Pancreas (tissue), 10 donors: ENCODE results near the gene SMCR8. TPM values are rescaled to one million over a fixed set of nuclear protein-coding genes. Genes with fewer than 3 reads are reported as not detected.

Experiments used
- ATAC-seq, 4 donors: fragments of 200-7000 bp; cut with Tn5 transposase; one replicate each; pipeline versions ENCODE4 v1.8.0 to v1.9.1; 2020; ENCODE audit warnings: mild to moderate bottlenecking in 4 of 4, moderate library complexity in 4 of 4
- DNase-seq, 6 donors: peaks; one replicate each; pipeline ENCODE4 v3.0.0-alpha.2; 2020
- FAIRE-seq: peaks from 2 replicates; lab custom pipeline; 2012; peaks lifted over from hg19 to GRCh38; lab: Jason Lieb, UNC
- H3K27ac ChIP-seq, 4 donors: fragments of 200-600 bp; sonication (generic); 1 replicate in 3 of 4; 2 replicates in 1 of 4; pipeline versions ENCODE4 v1.5.0 to v1.8.0; 2020
- H3K27me3 ChIP-seq, 4 donors: fragments of 200-600 bp; one replicate each; pipeline ENCODE4 v1.8.0; 2021
- H3K36me3 ChIP-seq, 3 donors: fragments of 200-600 bp; sonication (generic) in 1 of 3; one replicate each; pipeline versions ENCODE4 v1.5.0 to v1.8.0; 2020 to 2021
- H3K4me1 ChIP-seq, 3 donors: fragments of 200-600 bp; one replicate each; pipeline ENCODE4 v1.8.0; 2021
- H3K4me3 ChIP-seq, 4 donors: fragments of 200-600 bp; sonication (generic) in 2 of 4; one replicate each; pipeline versions ENCODE4 v1.5.0 to v1.8.0; 2020 to 2021
- H3K9me3 ChIP-seq, 4 donors: fragments of 200-600 bp; one replicate each; pipeline ENCODE4 v1.8.0; 2021
- WGBS, 2 donors: extraction: QIAGEN DNeasy Blood & Tissue Kit; methylation state at CpG; one replicate each; pipeline ENCODE4 v1.1.7; 2013; 5-methylcytosine and 5-hydroxymethylcytosine counted together
- intact Hi-C, 3 donors: fragments of 100-400 bp; cut with DNase I; formaldehyde crosslinking; loops; one replicate each; pipeline versions ENCODE4 v1.11.1 to v1.14.2; 2022
- polyA plus RNA-seq, 2 donors: library from polyadenylated mRNA; stranded (reverse); fragments of 200-250 nt; gene quantifications; one replicate each; pipeline ENCODE4 v1.2.3, GENCODE V29; 2013
- total RNA-seq, 6 donors: library from RNA; stranded (reverse); fragmentation: NEBNext Ultra II Directional in 4 of 6; extraction: Animal tissue kit (Norgen Biotek cat#: 25700) in 4 of 6; gene quantifications; one replicate each; pipeline versions ENCODE4 v1.2.1 to v1.2.4, GENCODE V29; 2021 to 2023
- TF ChIP-seq, protein P1 (sequence below), 4 donors: fragments of 200-600 bp; sonication (generic) in 3 of 4; IDR thresholded peaks; one replicate each; pipeline versions ENCODE4 v1.5.0 to v1.8.0; 2021; ENCODE audit warnings: antibody characterized with exemption in 4 of 4
- donor health status: healthy with polysubstance abuse.
- donor health status: DM: no; HTN: no; CAD: no; lungs with moderate emphysema.
- donor health status: DM: no; HTN: no; CAD: no.
- donor health status: control.
- donor health status: control.
- donor health status: Bipolar disorder and iron deficiency.
- donor health status: DM: yes; HTN: yes; CAD: no.
- donor health status: DM: no; HTN: no; CAD: no.
- donor health status: DM: no; HTN: no; CAD: no.
- donor health status: DM: yes; HTN: yes; CAD: no.

Gene SMCR8
- total RNA-seq, result 10 to 100 TPM in 1 of 6 donors, 1 to 10 TPM in 5; 4.3 to 11.5 (median 6.3) TPM
- 1 to 10 TPM; 2.7 to 3.8 TPM for polyA plus RNA-seq

DNA sequence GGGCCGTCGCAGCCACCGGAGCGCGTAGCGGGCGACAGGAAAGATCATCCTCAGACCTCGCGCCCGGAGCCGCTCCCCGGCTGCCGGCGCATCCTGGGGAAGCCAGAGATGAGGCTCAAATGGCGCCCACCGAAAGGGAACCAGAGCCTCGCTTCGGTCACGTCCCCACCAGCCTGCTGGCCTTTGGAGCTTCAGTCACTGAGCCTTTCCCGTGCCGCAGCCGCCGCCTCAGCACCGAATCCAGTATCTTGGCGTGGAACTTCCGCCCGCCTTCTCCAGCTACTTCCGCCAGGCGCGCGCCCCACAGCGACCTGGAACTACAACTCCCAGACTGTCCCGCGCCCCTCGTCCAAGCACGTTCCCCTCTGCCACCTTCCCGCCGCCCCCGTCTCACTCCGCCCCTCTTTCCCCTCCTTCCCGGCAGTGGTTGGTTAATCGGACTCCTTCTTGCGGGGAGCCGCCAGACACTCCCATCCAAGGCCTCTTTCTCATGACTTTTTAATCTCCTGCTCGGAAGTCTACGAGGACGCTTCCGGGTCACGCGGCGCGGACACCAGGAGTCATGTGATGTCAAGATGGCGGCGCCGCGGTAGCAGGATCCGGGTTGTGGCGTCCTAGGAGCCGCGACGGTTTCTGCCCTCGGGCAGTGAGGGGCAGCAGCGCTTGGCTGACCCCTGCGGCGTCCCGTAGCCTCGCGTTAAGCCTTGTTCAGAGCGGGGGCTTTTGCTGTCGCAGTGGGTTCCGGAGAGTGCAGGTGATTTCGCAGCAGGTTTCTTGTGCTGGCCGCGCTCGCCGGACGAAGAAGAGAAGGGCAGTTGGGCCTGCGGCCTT, at the start of gene SMCR8, which contains the start of gene TOP3A:
Gene SMCR8 (plus strand): TSS at position 563 of the 831 bp plus-strand sequence. CDS start 497 bp downstream, outside the sequence.
Gene TOP3A (minus strand): TSS at position 264 of the 831 bp plus-strand sequence. CDS start 216 bp downstream, at position 48.
- peak within 1 kb of the TSS; percentile 66 to 86 (median 84) for H3K27ac ChIP-seq
- peak; percentile 95 to 98 (median 96) for ATAC-seq
- peak within 1 kb of the TSS; percentile 80 to 88 (median 82) for H3K4me3 ChIP-seq
- peaks cover 34 to 51% (median 40%) of the 10 kb centered on the region in 3 donors for H3K4me1 ChIP-seq
- TF ChIP-seq, protein P1, sequence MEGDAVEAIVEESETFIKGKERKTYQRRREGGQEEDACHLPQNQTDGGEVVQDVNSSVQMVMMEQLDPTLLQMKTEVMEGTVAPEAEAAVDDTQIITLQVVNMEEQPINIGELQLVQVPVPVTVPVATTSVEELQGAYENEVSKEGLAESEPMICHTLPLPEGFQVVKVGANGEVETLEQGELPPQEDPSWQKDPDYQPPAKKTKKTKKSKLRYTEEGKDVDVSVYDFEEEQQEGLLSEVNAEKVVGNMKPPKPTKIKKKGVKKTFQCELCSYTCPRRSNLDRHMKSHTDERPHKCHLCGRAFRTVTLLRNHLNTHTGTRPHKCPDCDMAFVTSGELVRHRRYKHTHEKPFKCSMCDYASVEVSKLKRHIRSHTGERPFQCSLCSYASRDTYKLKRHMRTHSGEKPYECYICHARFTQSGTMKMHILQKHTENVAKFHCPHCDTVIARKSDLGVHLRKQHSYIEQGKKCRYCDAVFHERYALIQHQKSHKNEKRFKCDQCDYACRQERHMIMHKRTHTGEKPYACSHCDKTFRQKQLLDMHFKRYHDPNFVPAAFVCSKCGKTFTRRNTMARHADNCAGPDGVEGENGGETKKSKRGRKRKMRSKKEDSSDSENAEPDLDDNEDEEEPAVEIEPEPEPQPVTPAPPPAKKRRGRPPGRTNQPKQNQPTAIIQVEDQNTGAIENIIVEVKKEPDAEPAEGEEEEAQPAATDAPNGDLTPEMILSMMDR (IDR thresholded peaks at IDR 0.05), result no peak
- no peaks in the 10 kb centered on the region for H3K27me3 ChIP-seq
- no peaks in the 10 kb centered on the region for H3K9me3 ChIP-seq
- no peaks in the 10 kb centered on the region for H3K36me3 ChIP-seq
- FAIRE-seq, result peak; percentile 81
- intact Hi-C loops, result no loop called here
- peak; percentile 94 to 98 (median 97) for DNase-seq
- WGBS, 2 donors, result 0% methylated on average over 70 to 78 of the region's 78 CpGs

DNA sequence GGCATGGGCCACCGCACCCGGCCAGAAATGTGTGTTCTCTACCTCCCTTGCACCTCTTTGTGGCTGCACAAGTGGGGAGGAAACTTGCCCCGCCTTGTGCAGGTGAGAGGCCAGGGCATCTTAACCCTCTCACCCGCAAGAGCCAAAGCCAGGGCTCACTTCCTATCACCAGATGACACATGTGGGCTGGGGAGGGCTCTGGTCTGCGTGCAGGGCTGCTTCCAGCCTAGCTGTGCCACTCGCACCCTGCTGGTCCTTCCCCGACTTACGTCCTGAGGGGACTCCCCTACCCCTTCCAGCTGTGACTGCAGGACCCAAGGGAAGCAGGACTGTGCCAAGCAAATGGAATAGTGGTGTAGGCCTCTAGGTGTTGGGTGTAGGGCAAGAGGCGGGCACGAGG, 47.7 kb upstream of the SMCR8 start:
- no peak overlapping the region for H3K4me3 ChIP-seq
- ATAC-seq, result no peak
- H3K4me1 ChIP-seq, result peaks cover 5 to 10% (median 10%) of the 10 kb centered on the region in 3 donors
- H3K36me3 ChIP-seq, result peaks cover 0 to 27% (median 12%) of the 10 kb centered on the region in 3 donors
- no peak overlapping the region for H3K27ac ChIP-seq
- intact Hi-C loops, result no loop called here
- no peaks in the 10 kb centered on the region for H3K27me3 ChIP-seq
- FAIRE-seq, result no peak
- H3K9me3 ChIP-seq, result no peaks in the 10 kb centered on the region
- no peak for DNase-seq
- 80 to 83% methylated on average over 10 of the region's 10 CpGs for WGBS, 2 donors
- TF ChIP-seq, protein P1 (IDR thresholded peaks at IDR 0.05), result no peak

DNA sequence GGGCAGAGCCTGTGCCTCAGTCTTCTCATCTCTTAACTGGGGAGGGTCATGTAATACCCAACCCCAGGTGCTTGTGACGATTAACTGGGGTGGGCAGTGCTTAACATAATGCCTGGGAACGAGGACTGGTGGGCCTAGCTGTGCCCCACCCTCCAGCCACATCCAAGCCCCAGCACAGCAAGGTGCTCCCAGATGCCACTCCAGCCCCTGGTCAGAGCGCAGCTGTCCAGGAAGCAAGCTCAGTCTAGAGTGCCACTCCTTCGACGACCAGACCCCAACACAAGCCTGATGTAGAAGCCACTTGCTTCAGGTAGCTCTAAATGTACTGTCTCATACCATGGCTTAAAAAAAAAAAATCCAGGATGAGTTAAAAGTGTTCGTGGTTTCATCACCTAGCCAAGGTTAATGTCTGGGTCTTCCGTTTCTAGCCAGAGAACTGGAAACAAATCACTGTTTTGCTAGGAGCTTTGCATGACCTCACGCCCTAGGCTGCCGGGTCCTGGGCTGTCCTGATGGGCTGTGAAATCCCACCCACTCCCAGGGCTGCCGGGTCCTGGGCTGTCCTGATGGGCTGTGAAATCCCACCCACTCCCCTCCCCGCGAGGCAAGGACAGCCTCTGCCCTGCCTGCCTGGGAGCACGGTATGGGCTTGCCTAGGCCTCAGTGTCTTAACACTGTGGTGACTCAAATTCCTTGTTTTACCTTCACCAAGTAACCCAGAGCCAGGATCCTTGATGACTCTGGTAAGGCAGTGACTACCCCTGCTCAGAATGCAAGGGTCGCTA, 47.0 kb upstream of the SMCR8 start:
- Histone ChIP-seq H3K27me3 (no peaks in the 10 kb centered on the region), H3K27ac (no peak overlapping the region), H3K36me3 (peaks cover 0 to 26% (median 12%) of the 10 kb centered on the region in 3 donors), H3K9me3 (no peaks in the 10 kb centered on the region), H3K4me1 (peaks cover 0 to 3% (median 3%) of the 10 kb centered on the region in 3 donors), H3K4me3 (no peak overlapping the region)
- FAIRE-seq (no peak), DNase-seq (no peak), ATAC-seq (peak in 1 of 4 donors; percentile 5)
- TF ChIP-seq, protein P1 (IDR thresholded peaks at IDR 0.05), result no peak
- intact Hi-C loops, result no loop called here
- 61 to 65% methylated on average over 14 of the region's 14 CpGs for WGBS, 2 donors

DNA sequence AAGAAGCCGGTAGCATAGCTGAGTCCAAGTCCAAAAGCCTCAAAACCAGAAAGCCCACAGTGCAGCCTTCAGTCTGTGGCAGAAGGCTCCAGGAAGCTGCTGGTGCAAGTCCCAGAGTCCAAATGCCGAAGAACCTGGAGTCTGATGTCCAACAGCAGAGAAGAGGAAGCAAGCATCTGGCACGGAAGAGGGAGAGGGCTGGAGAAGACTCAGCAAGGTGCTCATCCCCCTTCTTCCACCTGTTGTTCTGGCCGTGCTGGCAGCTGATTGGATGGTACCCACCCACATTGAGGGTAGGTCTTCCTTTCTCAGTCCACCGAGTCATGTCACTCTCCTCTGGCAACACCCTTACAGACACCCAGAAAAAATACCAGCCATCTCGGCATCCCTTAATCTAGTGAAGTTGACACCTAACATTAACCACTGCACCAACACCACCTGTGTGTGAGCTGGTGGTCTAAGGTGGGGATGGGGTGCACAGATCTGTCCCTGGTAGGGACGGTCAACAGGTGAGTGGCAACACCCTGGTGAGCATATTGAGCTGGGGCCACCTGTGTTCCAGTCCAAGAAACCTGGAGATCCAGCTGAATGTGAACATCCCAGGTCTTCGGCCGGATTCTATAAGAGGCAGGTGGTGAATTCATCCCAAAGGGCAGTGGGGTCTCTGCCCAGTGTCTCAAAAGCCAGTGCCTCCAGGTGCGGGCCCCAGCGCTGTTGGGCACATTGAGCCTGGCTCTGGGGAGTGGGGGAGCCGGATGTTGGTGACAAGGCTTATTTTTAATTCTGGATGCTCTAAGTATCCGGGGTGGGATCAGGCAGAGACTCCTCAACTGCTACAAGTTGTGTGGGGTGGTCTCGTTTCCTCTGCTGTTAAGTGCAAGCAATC, 44.8 kb upstream of the SMCR8 start:
- H3K4me1 ChIP-seq, result no peaks in the 10 kb centered on the region
- H3K27ac ChIP-seq, result no peak overlapping the region
- 83 to 87% methylated on average over 14 of the region's 14 CpGs for WGBS, 2 donors
- no peak for DNase-seq
- no peak overlapping the region for H3K4me3 ChIP-seq
- no peaks in the 10 kb centered on the region for H3K9me3 ChIP-seq
- no peak for ATAC-seq
- peaks cover 0 to 16% (median 4%) of the 10 kb centered on the region in 3 donors for H3K36me3 ChIP-seq
- intact Hi-C loops, result no loop called here
- H3K27me3 ChIP-seq, result no peaks in the 10 kb centered on the region
- TF ChIP-seq, protein P1 (IDR thresholded peaks at IDR 0.05), result no peak
- FAIRE-seq, result no peak
